ENCODE measurements around the gene RPS6KA2. TPM values are rescaled to one million over a fixed set of nuclear protein-coding genes. Genes with fewer than 3 reads are reported as not detected.

RPS6KA2 gene
- polyA plus RNA-seq, 1 donor, result 12.5 TPM

DNA sequence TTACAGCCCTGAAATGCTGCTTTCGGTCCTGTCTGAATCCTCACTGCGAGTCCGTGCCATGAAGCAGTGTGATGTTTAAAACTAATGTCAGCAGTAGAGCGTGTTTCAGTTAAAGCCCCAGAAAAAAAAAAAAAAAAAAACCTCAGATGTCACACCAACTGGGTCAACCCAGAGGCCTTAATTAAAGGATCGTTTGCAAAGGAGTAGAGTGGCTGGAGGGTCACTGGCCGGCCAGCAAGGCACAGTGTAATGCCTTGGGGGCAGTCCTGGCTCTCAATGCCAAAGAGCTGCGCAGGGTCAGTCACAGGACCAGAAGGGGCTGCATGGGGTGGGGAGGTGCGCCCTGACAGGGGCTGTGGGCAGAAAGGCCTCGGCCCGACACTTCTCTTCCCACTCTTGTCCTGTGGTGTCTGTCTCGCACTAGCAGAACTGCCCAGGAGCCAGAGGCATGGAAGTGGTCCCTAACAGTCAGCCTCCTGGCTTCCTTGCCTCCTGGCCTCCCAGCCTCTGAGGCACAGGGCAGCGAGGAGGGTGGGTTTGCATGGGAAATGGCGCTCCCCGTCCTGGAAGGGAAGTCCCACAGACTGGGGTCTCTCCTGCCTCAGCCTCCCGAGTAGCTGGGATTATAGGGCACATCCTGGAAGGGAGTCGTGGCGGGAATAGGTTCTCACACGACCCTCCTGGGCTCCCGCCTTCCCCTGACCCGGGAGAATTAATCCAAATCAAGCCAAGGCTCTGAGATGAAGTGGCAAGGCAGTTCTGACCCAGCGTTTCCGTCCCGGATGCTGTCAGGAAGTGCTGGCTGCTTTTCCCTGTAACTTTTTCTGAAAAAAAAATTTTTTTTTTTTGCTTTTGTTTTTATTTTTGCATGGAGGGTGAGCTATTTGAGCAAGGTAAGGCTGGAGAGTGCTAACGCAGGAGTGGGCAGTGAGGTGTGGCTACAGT, 190.6 kb downstream of the RPS6KA2 start:
- 83% methylated on average over 3 of the region's 24 CpGs for WGBS (ENCODE audit: insufficient coverage, low lambda C conversion rate)

DNA sequence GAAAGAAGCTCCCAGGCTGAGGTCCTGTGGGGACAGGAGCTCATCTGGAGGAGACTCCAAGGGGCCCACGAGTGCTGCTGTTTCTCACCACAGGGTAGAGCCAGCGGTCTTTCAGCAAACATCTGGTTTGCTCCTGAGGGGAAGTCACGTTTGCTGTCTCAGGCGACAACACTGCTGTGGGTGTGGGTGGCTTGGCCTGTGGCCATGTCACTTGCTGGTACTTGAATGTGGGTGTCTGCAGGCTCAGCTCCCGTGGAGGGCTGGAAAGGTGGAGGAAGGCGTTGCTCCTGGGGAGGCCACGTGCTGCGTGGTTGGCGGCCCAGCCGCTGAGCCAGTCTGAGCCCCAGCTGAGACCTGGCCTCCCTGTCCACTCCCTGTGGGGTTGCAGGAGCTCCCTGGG, 191.5 kb downstream of the RPS6KA2 start:
- Histone ChIP-seq H3K27me3 (ENCODE audit: control insufficient read depth, insufficient read depth, low read length) (no peaks in the 10 kb centered on the region), H3K36me3 (ENCODE audit: control insufficient read depth, insufficient read depth, low read length) (no peaks in the 10 kb centered on the region), H3K27ac (ENCODE audit: low read length) (no peak overlapping the region), H3K4me3 (ENCODE audit: low read length) (no peak overlapping the region), H3K4me1 (ENCODE audit: control insufficient read depth, insufficient read depth, low read length) (no peaks in the 10 kb centered on the region), H3K9me3 (ENCODE audit: control insufficient read depth, low read depth, low read length) (no peaks in the 10 kb centered on the region)
- no CpG with 5 or more reads among the region's 10 CpGs for WGBS (ENCODE audit: insufficient coverage, low lambda C conversion rate)
- no peak for DNase-seq

More for the DNA sequence above, 190.6 kb downstream of the RPS6KA2 start:
- no peak overlapping the region for H3K27ac ChIP-seq (ENCODE audit: low read length)
- H3K9me3 ChIP-seq (ENCODE audit: control insufficient read depth, low read depth, low read length), result no peaks in the 10 kb centered on the region
- DNase-seq, result no peak
- H3K27me3 ChIP-seq (ENCODE audit: control insufficient read depth, insufficient read depth, low read length), result no peaks in the 10 kb centered on the region
- H3K36me3 ChIP-seq (ENCODE audit: control insufficient read depth, insufficient read depth, low read length), result no peaks in the 10 kb centered on the region
- no peaks in the 10 kb centered on the region for H3K4me1 ChIP-seq (ENCODE audit: control insufficient read depth, insufficient read depth, low read length)
- H3K4me3 ChIP-seq (ENCODE audit: low read length), result no peak overlapping the region

DNA sequence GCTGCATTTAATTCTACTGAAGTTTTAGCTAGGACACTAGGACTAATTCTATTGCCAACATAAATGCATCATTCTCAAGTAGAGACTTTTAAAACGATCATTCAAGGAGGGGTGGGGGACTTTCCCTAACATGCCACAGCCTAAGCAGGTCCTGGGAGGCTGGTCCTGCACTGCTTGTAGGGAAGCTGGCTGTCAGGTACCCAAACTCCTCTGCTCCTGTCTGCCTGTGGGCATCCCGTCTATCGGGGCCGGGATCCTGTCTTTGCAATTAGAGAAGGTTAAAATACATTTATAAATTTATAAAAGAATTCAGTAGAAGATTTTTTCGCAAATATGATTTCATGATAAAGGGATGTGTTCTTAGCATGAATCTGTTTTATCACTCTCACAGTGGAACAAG, 192.7 kb downstream of the RPS6KA2 start:
- H3K4me1 ChIP-seq (ENCODE audit: control insufficient read depth, insufficient read depth, low read length), result no peaks in the 10 kb centered on the region
- 80% methylated on average over 2 of the region's 5 CpGs for WGBS (ENCODE audit: insufficient coverage, low lambda C conversion rate)
- H3K27ac ChIP-seq (ENCODE audit: low read length), result no peak overlapping the region
- peaks cover 2% of the 10 kb centered on the region for H3K36me3 ChIP-seq (ENCODE audit: control insufficient read depth, insufficient read depth, low read length)
- H3K4me3 ChIP-seq (ENCODE audit: low read length), result no peak overlapping the region
- no peaks in the 10 kb centered on the region for H3K27me3 ChIP-seq (ENCODE audit: control insufficient read depth, insufficient read depth, low read length)
- no peak for DNase-seq
- no peaks in the 10 kb centered on the region for H3K9me3 ChIP-seq (ENCODE audit: control insufficient read depth, low read depth, low read length)

DNA sequence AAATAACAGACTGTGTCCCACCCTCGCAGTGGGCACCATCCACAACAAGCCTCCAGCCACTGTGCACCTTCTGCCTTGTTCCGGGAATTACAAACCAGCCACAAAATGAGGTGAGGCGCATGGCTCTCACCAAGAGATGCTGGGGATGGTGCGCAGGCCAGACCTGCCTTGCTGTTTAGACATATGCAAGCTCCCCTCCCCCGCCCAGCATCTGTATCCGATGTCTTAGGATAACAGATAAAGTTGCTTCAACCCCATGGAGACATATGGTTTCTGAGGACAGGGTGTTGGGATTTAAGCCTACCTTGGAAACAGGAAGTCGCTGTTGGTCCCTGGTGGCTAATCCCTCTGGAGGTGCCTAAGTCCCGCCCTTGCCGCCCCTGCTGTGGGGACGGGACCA, 194.0 kb downstream of the RPS6KA2 start:
- no peak for DNase-seq
- no peaks in the 10 kb centered on the region for H3K9me3 ChIP-seq (ENCODE audit: control insufficient read depth, low read depth, low read length)
- H3K4me3 ChIP-seq (ENCODE audit: low read length), result no peak overlapping the region
- no CpG with 5 or more reads among the region's 10 CpGs for WGBS (ENCODE audit: insufficient coverage, low lambda C conversion rate)
- no peaks in the 10 kb centered on the region for H3K4me1 ChIP-seq (ENCODE audit: control insufficient read depth, insufficient read depth, low read length)
- H3K36me3 ChIP-seq (ENCODE audit: control insufficient read depth, insufficient read depth, low read length), result peaks cover 2% of the 10 kb centered on the region
- H3K27ac ChIP-seq (ENCODE audit: low read length), result no peak overlapping the region
- no peaks in the 10 kb centered on the region for H3K27me3 ChIP-seq (ENCODE audit: control insufficient read depth, insufficient read depth, low read length)

DNA sequence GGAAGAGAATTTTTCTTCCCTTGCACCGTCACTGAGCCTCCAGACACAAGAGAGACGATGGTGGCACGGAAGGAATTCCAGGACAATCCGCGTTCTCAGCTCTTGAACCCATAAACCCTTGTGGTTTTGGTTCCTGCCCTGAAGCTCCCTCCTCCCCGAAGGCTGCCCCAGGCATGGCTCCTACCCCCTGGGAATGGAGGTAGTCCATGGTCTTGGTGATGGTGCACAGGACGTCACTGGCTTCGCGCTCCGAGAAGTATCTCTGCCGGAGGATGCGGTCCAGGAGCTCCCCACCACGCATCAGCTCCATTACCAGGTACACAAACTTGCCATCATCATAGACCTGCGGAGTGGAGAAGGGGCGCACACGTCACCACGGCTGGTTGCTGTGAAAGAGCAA, 196.8 kb downstream of the RPS6KA2 start:
- Histone ChIP-seq H3K27me3 (ENCODE audit: control insufficient read depth, insufficient read depth, low read length) (no peaks in the 10 kb centered on the region), H3K4me1 (ENCODE audit: control insufficient read depth, insufficient read depth, low read length) (no peaks in the 10 kb centered on the region), H3K4me3 (ENCODE audit: low read length) (no peak overlapping the region), H3K36me3 (ENCODE audit: control insufficient read depth, insufficient read depth, low read length) (peaks cover 2% of the 10 kb centered on the region), H3K9me3 (ENCODE audit: control insufficient read depth, low read depth, low read length) (no peaks in the 10 kb centered on the region), H3K27ac (ENCODE audit: low read length) (no peak overlapping the region)
- WGBS (ENCODE audit: insufficient coverage, low lambda C conversion rate), result no CpG with 5 or more reads among the region's 17 CpGs
- DNase-seq, result no peak

DNA sequence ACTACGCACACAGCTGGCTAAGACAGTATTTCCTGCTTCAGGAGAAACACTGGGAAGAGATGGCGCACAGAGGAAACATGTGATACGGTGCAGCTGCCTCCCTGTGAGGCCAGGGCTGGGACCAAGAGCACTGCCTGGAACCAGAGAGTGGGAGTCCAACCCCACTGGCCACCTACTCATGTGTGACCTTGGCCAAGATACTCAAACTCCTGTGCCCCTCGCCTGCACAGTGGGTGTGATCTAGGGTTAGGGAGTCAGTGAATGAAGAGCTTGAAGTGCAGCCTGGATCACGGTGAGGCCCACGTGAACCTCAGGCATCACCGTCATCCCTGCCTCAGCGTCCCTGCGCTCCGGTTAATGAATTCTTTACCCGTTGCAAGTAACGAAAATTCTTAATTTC, 202.6 kb downstream of the RPS6KA2 start:
- 93% methylated on average over 3 of the region's 12 CpGs for WGBS (ENCODE audit: insufficient coverage, low lambda C conversion rate)
- no peaks in the 10 kb centered on the region for H3K9me3 ChIP-seq (ENCODE audit: control insufficient read depth, low read depth, low read length)
- H3K27me3 ChIP-seq (ENCODE audit: control insufficient read depth, insufficient read depth, low read length), result no peaks in the 10 kb centered on the region
- DNase-seq, result no peak
- H3K4me1 ChIP-seq (ENCODE audit: control insufficient read depth, insufficient read depth, low read length), result no peaks in the 10 kb centered on the region
- H3K36me3 ChIP-seq (ENCODE audit: control insufficient read depth, insufficient read depth, low read length), result no peaks in the 10 kb centered on the region
- H3K27ac ChIP-seq (ENCODE audit: low read length), result no peak overlapping the region
- no peak overlapping the region for H3K4me3 ChIP-seq (ENCODE audit: low read length)

DNA sequence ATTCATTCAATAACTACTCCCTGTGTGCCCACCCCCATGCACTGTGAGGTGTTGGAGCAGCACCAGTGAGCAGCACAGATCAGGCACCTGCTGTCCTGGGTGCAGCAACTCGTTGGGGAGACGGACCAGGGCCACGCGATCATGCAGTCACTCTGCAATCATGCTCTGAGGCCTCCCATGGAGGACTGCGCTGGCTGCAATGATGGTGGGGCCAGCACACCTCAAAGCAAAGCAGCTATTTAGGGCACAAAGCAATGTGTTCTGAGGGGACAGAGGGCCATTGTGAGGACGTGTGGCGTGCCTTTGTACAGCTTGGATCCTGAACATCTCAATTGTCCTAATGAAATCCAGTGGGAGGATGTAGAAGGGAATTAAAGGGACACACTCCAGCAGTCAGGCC, 203.3 kb downstream of the RPS6KA2 start:
- no peaks in the 10 kb centered on the region for H3K4me1 ChIP-seq (ENCODE audit: control insufficient read depth, insufficient read depth, low read length)
- no peaks in the 10 kb centered on the region for H3K36me3 ChIP-seq (ENCODE audit: control insufficient read depth, insufficient read depth, low read length)
- H3K27ac ChIP-seq (ENCODE audit: low read length), result no peak overlapping the region
- H3K27me3 ChIP-seq (ENCODE audit: control insufficient read depth, insufficient read depth, low read length), result no peaks in the 10 kb centered on the region
- no peak overlapping the region for H3K4me3 ChIP-seq (ENCODE audit: low read length)
- no peaks in the 10 kb centered on the region for H3K9me3 ChIP-seq (ENCODE audit: control insufficient read depth, low read depth, low read length)
- 80% methylated on average over 2 of the region's 7 CpGs for WGBS (ENCODE audit: insufficient coverage, low lambda C conversion rate)
- no peak for DNase-seq

DNA sequence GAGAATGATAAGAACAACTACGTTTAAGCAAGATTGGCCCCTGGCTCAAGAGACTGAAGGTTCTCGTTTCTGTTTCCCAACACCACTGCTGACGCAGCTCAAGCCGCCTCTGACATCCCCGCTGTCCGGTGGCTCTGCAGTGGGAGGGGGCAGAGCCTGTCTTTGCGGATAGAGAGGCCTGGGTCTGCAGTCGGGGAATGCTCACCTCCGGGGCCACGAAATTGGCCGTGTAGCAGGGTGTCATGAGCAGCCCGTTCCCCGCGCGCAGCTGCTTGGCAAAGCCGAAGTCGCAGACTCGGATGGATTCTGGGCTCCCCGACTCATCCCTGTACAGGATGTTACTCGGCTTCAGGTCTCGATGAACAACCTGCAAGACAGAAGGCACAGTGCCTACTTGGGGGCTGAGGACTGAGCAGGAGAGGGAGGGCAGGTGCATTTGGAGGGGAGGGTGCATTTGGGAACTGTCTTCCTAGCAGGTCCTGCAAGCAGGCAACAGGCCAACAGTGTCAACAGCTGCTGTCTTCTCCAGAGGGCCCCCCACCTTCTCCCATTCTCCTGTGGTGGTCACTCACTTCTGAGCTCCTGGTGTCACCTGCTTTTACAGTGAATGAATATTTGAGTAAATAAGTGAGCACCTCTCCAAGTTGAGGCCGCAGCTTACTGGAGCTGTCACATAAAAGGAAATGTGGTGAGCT, 203.9 kb downstream of the RPS6KA2 start:
- H3K4me3 ChIP-seq (ENCODE audit: low read length), result no peak overlapping the region
- H3K4me1 ChIP-seq (ENCODE audit: control insufficient read depth, insufficient read depth, low read length), result no peaks in the 10 kb centered on the region
- no peak for DNase-seq
- WGBS (ENCODE audit: insufficient coverage, low lambda C conversion rate), result no CpG with 5 or more reads among the region's 22 CpGs
- no peaks in the 10 kb centered on the region for H3K9me3 ChIP-seq (ENCODE audit: control insufficient read depth, low read depth, low read length)
- no peaks in the 10 kb centered on the region for H3K27me3 ChIP-seq (ENCODE audit: control insufficient read depth, insufficient read depth, low read length)
- H3K36me3 ChIP-seq (ENCODE audit: control insufficient read depth, insufficient read depth, low read length), result no peaks in the 10 kb centered on the region
- H3K27ac ChIP-seq (ENCODE audit: low read length), result no peak overlapping the region

DNA sequence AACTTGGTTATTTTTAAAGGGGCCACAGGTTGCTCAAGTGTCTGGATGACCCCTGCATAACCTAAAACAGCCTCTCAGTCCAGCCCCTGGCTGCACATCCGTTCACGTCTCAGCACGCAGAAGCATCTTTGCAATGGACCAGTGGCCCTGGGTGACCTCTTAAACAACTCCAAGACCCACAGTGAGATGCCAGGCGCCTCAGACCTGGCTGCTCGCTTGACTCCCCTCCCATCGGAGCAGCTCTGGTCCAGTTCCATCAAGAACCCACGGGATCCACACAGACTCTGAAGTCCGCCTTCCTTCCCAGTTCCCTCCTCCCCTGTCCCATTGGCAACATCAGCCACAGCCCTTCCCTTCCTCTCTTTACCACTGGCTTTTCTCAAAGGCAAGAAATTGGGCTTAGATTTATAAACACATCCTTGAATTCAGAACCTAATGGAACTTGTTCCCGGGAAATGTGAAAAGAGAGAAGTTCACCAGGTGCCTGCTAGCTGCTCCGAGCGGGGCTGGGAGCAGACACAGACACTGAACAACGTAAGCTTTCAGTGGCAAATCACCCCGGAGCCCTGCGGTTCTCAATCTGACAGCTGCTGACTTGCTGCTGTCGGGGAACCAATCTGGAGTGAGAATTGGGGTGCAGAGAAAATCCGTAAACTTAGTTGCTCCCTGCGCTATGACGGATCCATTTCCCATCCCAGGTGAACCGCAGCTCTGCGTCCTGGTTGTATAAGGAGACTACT, 204.7 kb downstream of the RPS6KA2 start:
- Histone ChIP-seq H3K4me1 (ENCODE audit: control insufficient read depth, insufficient read depth, low read length) (no peaks in the 10 kb centered on the region), H3K27ac (ENCODE audit: low read length) (no peak overlapping the region), H3K27me3 (ENCODE audit: control insufficient read depth, insufficient read depth, low read length) (no peaks in the 10 kb centered on the region), H3K4me3 (ENCODE audit: low read length) (no peak overlapping the region), H3K36me3 (ENCODE audit: control insufficient read depth, insufficient read depth, low read length) (no peaks in the 10 kb centered on the region), H3K9me3 (ENCODE audit: control insufficient read depth, low read depth, low read length) (no peaks in the 10 kb centered on the region)
- 92% methylated on average over 5 of the region's 20 CpGs for WGBS (ENCODE audit: insufficient coverage, low lambda C conversion rate)
- DNase-seq, result no peak

DNA sequence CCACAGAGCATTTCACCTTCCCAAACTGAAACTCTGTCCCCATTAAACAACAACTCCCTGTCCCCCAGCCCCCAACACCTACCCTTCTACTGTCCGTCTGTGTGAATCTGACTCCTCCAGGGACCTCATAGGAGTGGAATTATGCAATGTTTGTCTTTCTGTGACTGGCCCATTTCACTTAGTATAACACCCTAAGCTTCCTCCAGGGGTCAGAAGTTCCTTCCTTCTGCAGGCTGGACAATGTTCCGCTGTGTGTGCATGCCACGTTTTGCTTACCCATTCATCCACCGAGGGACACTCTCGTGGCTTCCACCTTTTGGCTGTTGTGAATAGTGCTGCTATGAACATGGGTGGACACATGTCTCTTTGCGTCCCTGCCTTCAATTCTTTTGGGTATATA, 206.7 kb downstream of the RPS6KA2 start:
- Histone ChIP-seq H3K36me3 (ENCODE audit: control insufficient read depth, insufficient read depth, low read length) (no peaks in the 10 kb centered on the region), H3K27ac (ENCODE audit: low read length) (no peak overlapping the region), H3K4me3 (ENCODE audit: low read length) (no peak overlapping the region), H3K27me3 (ENCODE audit: control insufficient read depth, insufficient read depth, low read length) (no peaks in the 10 kb centered on the region), H3K4me1 (ENCODE audit: control insufficient read depth, insufficient read depth, low read length) (no peaks in the 10 kb centered on the region), H3K9me3 (ENCODE audit: control insufficient read depth, low read depth, low read length) (no peaks in the 10 kb centered on the region)
- peak in 1 of 2 donors; percentile 27 for DNase-seq
- WGBS (ENCODE audit: insufficient coverage, low lambda C conversion rate), result no CpG with 5 or more reads among the region's 6 CpGs
